Chondrocyte (in vitro differentiated cells): ENCODE data around the gene ILKAP. TPM values are rescaled to one million over a fixed set of nuclear protein-coding genes. Genes with fewer than 3 reads are reported as not detected.

Experiments used
- DNase-seq: peaks from one replicate; pipeline ENCODE4 v3.0.0; 2021; ENCODE audit warnings: mixed read lengths, low spot score
- H3K27ac Mint-ChIP-seq: one replicate; pipeline ENCODE4 v1.8.0; 2021; ENCODE audit warnings: mild to moderate bottlenecking, moderate library complexity, mixed read lengths; ENCODE audit not compliant: unreplicated experiment
- H3K27me3 Mint-ChIP-seq: 2 replicates; pipeline ENCODE4 v1.8.0; 2021; ENCODE audit warnings: low read depth, mixed read lengths
- H3K36me3 Mint-ChIP-seq: 2 replicates; pipeline ENCODE4 v1.8.0; 2021; ENCODE audit warnings: low read depth, mixed read lengths
- H3K4me1 Mint-ChIP-seq: 2 replicates; pipeline ENCODE4 v1.8.0; 2021; ENCODE audit warnings: low read depth, mild to moderate bottlenecking, mixed read lengths
- H3K4me3 Mint-ChIP-seq: one replicate; pipeline ENCODE4 v1.8.0; 2021; ENCODE audit warnings: mild to moderate bottlenecking, moderate library complexity, mixed read lengths; ENCODE audit not compliant: unreplicated experiment
- H3K9me3 Mint-ChIP-seq: 2 replicates; pipeline ENCODE4 v1.8.0; 2021; ENCODE audit warnings: low read depth, mixed read lengths
- CTCF ChIP-seq: fragments of 200-600 bp; sonication (generic); IDR thresholded peaks from 2 replicates; pipeline ENCODE4 v1.5.0; 2021; ENCODE audit warnings: antibody characterized with exemption, mild to moderate bottlenecking, moderate library complexity
- total RNA-seq: library from RNA; stranded (reverse); gene quantifications from 3 replicates; pipeline ENCODE4 v1.2.1, GENCODE V29; 2021

Gene ILKAP
- total RNA-seq, 1 donor from 2014 or later, result 24.9 TPM

GRCh38 chr2:238131761-238132462, 71.6 kb downstream of the ILKAP start:
- no peak for TF ChIP-seq CTCF
- no peaks in the 10 kb centered on the region for H3K27me3 Mint-ChIP-seq
- H3K27ac Mint-ChIP-seq, result no peak overlapping the region
- no peaks in the 10 kb centered on the region for H3K36me3 Mint-ChIP-seq
- no peaks in the 10 kb centered on the region for H3K9me3 Mint-ChIP-seq
- H3K4me3 Mint-ChIP-seq, result no peak overlapping the region
- H3K4me1 Mint-ChIP-seq, result no peaks in the 10 kb centered on the region
- DNase-seq, result peak; percentile 90

- H3K4me1 Mint-ChIP-seq, result no peaks in the 10 kb centered on the region
- no peaks in the 10 kb centered on the region for H3K36me3 Mint-ChIP-seq
- peak; percentile 86 for DNase-seq
- no peak overlapping the region for H3K4me3 Mint-ChIP-seq
- no peaks in the 10 kb centered on the region for H3K27me3 Mint-ChIP-seq
- no peaks in the 10 kb centered on the region for H3K9me3 Mint-ChIP-seq
- no peak for TF ChIP-seq CTCF
- H3K27ac Mint-ChIP-seq, result no peak overlapping the region
Measured at GRCh38 chr2:238130696-238131628, 72.5 kb downstream of the ILKAP start.

- TF ChIP-seq CTCF, result no peak
- H3K27ac Mint-ChIP-seq, result no peak overlapping the region
- peak; percentile 93 for DNase-seq
Measured at GRCh38 chr2:238130111-238130695, 73.3 kb downstream of the ILKAP start.

GRCh38 chr2:238129166-238130010, 74.1 kb downstream of the ILKAP start:
- TF ChIP-seq CTCF, result no peak
- Mint-ChIP-seq H3K36me3 (no peaks in the 10 kb centered on the region), H3K9me3 (no peaks in the 10 kb centered on the region), H3K4me3 (no peak overlapping the region), H3K4me1 (no peaks in the 10 kb centered on the region), H3K27me3 (no peaks in the 10 kb centered on the region), H3K27ac (no peak overlapping the region)
- peak; percentile 65 for DNase-seq

More at GRCh38 chr2:238130111-238130695, 73.3 kb downstream of the ILKAP start:
- no peaks in the 10 kb centered on the region for H3K4me1 Mint-ChIP-seq
- H3K4me3 Mint-ChIP-seq, result no peak overlapping the region
- no peaks in the 10 kb centered on the region for H3K27me3 Mint-ChIP-seq
- no peaks in the 10 kb centered on the region for H3K9me3 Mint-ChIP-seq
- no peaks in the 10 kb centered on the region for H3K36me3 Mint-ChIP-seq
